ENCODE results near the gene CAP1.

The CAP1 gene

GRCh38 chr1:40095806-40096205 lies 55.3 kb downstream of the CAP1 start:
- no peak for DNase-seq (ENCODE audit: low read depth in 2 of 2)

- no peak for DNase-seq (ENCODE audit: low read depth in 2 of 2)
These were observed 56.1 kb downstream of the CAP1 start for GRCh38 chr1:40096646-40096976.

GRCh38 chr1:40096977-40097782 lies 56.7 kb downstream of the CAP1 start, which contains the start of gene PPT1:
Gene PPT1 (minus strand): TSS chr1:40097252. CDS start chr1:40097238, 14 bp downstream.
- DNase-seq (ENCODE audit: low read depth in 2 of 2), result peak; percentile 52 to 73

GRCh38 chr1:40102038-40102437 lies 61.5 kb downstream of the CAP1 start:
- DNase-seq (ENCODE audit: low read depth in 2 of 2), result no peak

GRCh38 chr1:40102896-40103295 lies 62.4 kb downstream of the CAP1 start:
- DNase-seq (ENCODE audit: low read depth in 2 of 2), result no peak

- DNase-seq (ENCODE audit: low read depth in 2 of 2), result no peak
These were observed 64.5 kb downstream of the CAP1 start for GRCh38 chr1:40105028-40105427.

GRCh38 chr1:40107290-40107959 lies 66.9 kb downstream of the CAP1 start:
- DNase-seq (ENCODE audit: low read depth in 2 of 2), result no peak

GRCh38 chr1:40110389-40110788 lies 69.9 kb downstream of the CAP1 start:
- DNase-seq (ENCODE audit: low read depth in 2 of 2), result no peak

- no peak for DNase-seq (ENCODE audit: low read depth in 2 of 2)
These were observed 73.9 kb downstream of the CAP1 start for GRCh38 chr1:40114400-40114799.

GRCh38 chr1:40120128-40120527 lies 79.6 kb downstream of the CAP1 start:
- no peak for DNase-seq (ENCODE audit: low read depth in 2 of 2)

Data from stimulated activated CD4-positive, alpha-beta T cell treated with anti-CD3 and anti-CD28 coated beads, Interleukin-15, amount 100 ng/mL, for 48 hours (primary cell).